Measurements from ENCODE around the gene SNTB2. TPM values are rescaled to one million over a fixed set of nuclear protein-coding genes. Genes with fewer than 3 reads are reported as not detected.

Gene SNTB2
- total and polyA plus RNA-seq, 8 donors = 2.7 to 18.2 (median 10.0) TPM

GRCh38 chr16:69324585-69325253, 137.8 kb downstream of the SNTB2 start:
- intact Hi-C loops (cut with DNase I) = no loop called here
- 79 to 82% methylated on average over 10 of the region's 10 CpGs for WGBS, 2 donors

GRCh38 chr16:69325784-69326171, 138.8 kb downstream of the SNTB2 start:
- no peaks in the 10 kb centered on the region for H3K27me3 ChIP-seq
- TF ChIP-seq CTCF (IDR thresholded peaks at IDR 0.05) = no peak
- peaks cover 3 to 45% (median 33%) of the 10 kb centered on the region in 3 donors for H3K36me3 ChIP-seq
- ATAC-seq (no peak), FAIRE-seq (no peak), DNase-seq (peak in 4 of 6 donors; percentile 14 to 33 (median 24))
- WGBS, 2 donors = 82 to 84% methylated on average over 6 of the region's 6 CpGs
- intact Hi-C loops (cut with DNase I) = no loop called here
- H3K9me3 ChIP-seq = no peaks in the 10 kb centered on the region
- H3K4me1 ChIP-seq = peaks cover 9 to 33% (median 32%) of the 10 kb centered on the region in 3 donors
- H3K4me3 ChIP-seq = no peak overlapping the region
- H3K27ac ChIP-seq = no peak overlapping the region

More at GRCh38 chr16:69324585-69325253, 137.8 kb downstream of the SNTB2 start:
- Histone ChIP-seq H3K4me1 (peaks cover 9 to 33% (median 32%) of the 10 kb centered on the region in 3 donors), H3K36me3 (peaks cover 6 to 55% (median 43%) of the 10 kb centered on the region in 3 donors), H3K27me3 (no peaks in the 10 kb centered on the region), H3K9me3 (no peaks in the 10 kb centered on the region), H3K4me3 (no peak overlapping the region), H3K27ac (no peak overlapping the region)
- peak in 3 of 6 donors; percentile 11 to 36 (median 12) for DNase-seq
- TF ChIP-seq CTCF (IDR thresholded peaks at IDR 0.05) = no peak
- no peak for ATAC-seq
- FAIRE-seq = no peak

GRCh38 chr16:69326172-69326873, 139.4 kb downstream of the SNTB2 start:
- no peak for FAIRE-seq
- peaks cover 9 to 35% (median 32%) of the 10 kb centered on the region in 3 donors for H3K4me1 ChIP-seq
- intact Hi-C loops (cut with DNase I) = no loop called here
- peak in 2 of 4 donors; percentile 4 to 6 for ATAC-seq
- peaks cover 0 to 39% (median 27%) of the 10 kb centered on the region in 3 donors for H3K36me3 ChIP-seq
- no peak overlapping the region for H3K27ac ChIP-seq
- peak in 3 of 6 donors; percentile 32 to 53 (median 34) for DNase-seq
- TF ChIP-seq CTCF (IDR thresholded peaks at IDR 0.05) = no peak
- H3K9me3 ChIP-seq = no peaks in the 10 kb centered on the region
- no peaks in the 10 kb centered on the region for H3K27me3 ChIP-seq
- H3K4me3 ChIP-seq = no peak overlapping the region
- WGBS, 2 donors = 20% methylated on average over 7 of the region's 7 CpGs

DNA sequence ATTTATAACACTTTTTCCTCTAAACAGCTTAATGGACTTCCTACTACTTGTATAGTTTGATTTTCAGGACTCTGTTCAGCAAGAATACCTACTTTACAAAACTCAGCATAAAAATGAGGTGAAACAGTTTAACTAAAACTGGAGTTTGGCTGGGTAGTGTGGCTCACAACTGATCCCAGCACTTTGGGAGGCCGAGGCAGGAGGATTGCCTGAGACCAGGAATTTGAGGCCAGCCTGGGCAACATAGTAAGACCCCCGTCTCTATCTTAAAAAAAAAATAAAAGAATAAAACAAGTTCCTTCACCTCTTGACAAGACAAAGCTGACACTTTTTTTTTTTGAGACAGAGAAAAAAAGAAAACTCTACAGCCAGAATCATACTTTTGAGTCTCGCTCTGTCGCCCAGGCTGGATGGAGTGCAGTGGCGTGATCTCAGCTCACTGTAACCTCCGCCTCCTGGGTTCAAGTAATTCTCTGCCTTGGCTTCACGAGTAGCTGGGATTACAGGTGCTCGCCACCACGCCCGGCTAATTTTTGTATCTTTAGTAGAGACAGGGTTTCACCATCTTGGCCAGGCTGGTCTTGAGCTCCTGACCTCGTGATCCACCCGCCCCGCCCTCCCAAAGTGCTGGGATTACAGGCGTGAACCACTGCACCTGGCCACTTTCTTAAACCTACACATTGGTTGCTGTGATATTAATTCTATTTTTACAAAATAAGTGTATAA, 140.8 kb downstream of the SNTB2 start:
- no peak overlapping the region for H3K27ac ChIP-seq
- DNase-seq = peak in 3 of 6 donors; percentile 12 to 31 (median 22)
- H3K27me3 ChIP-seq = no peaks in the 10 kb centered on the region
- peak overlapping the region in 1 of 4 donors; percentile 6 for H3K4me3 ChIP-seq
- ATAC-seq = no peak
- no peaks in the 10 kb centered on the region for H3K9me3 ChIP-seq
- no peak for FAIRE-seq
- no peak for TF ChIP-seq CTCF (IDR thresholded peaks at IDR 0.05)
- peaks cover 9 to 35% (median 32%) of the 10 kb centered on the region in 3 donors for H3K4me1 ChIP-seq
- WGBS, 2 donors = 74 to 89% methylated on average over 14 of the region's 14 CpGs
- intact Hi-C loops (cut with DNase I) = no loop called here
- peaks cover 0 to 37% (median 14%) of the 10 kb centered on the region in 3 donors for H3K36me3 ChIP-seq
